GM18508 (cell line): ENCODE results near the gene CNTN4.
"Not testable (repeated sequence)": the region's sequence is repeated elsewhere in the genome, so short reads cannot be mapped to it uniquely, and the experiment has no call there.

ENCODE experiments used
- ATAC-seq: cut with Tn5 transposase; IDR thresholded peaks from one replicate; pipeline ENCODE4 v1.9.1; 2021; ENCODE audit warnings: moderate number of reproducible peaks; ENCODE audit not compliant: insufficient read depth, unreplicated experiment

CNTN4 gene

DNA sequence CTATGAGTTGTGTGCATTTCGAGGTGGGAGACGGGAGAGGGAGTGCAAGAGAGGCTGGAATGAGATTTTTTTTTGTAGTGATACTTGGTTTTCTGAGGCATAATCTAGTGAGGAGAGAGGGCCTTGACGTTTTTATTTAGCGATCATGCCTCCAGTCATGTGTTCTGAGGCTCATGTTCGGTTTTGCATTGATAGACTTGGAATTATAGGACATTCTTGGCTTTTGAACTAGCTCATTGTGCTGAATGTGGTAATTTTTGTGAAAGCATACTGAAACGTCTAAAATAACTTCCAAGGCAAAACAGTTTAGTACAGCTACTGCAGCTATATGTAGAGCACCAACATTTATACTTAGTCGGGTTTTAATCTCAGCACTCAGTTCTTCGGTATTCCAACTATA lies 408.1 kb downstream of the CNTN4 start:
- no peak for ATAC-seq

- ATAC-seq, result no peak
Measured at GRCh38 chr3:2510591-2511145, 412.0 kb downstream of the CNTN4 start.

DNA sequence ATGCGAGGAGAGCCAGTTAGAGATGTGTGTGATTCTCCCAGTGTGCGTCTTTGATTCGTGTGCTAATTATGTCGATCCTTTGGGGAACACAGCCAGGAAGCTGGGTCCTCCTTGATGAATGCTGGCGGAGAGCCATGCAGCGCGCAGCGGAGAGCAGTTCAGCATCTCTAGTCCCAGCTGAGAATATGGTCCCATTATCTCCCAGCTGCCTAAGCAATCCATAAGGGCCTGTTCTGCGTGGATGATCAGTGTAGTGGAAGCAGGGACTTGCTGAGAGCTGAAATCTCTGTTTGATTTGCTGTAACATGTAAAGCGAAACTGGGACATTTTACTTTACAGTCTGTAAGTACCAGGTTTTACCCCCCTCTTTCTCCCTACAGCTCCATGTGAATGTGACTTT lies 412.7 kb downstream of the CNTN4 start:
- ATAC-seq, result no peak

GRCh38 chr3:2512881-2513280 lies 414.2 kb downstream of the CNTN4 start:
- ATAC-seq, result no peak

GRCh38 chr3:2513986-2514385 lies 415.3 kb downstream of the CNTN4 start:
- no peak for ATAC-seq

- no peak for ATAC-seq
Measured at GRCh38 chr3:2516762-2517441, 418.2 kb downstream of the CNTN4 start.

GRCh38 chr3:2517500-2518172 lies 419.0 kb downstream of the CNTN4 start:
- no peak for ATAC-seq

DNA sequence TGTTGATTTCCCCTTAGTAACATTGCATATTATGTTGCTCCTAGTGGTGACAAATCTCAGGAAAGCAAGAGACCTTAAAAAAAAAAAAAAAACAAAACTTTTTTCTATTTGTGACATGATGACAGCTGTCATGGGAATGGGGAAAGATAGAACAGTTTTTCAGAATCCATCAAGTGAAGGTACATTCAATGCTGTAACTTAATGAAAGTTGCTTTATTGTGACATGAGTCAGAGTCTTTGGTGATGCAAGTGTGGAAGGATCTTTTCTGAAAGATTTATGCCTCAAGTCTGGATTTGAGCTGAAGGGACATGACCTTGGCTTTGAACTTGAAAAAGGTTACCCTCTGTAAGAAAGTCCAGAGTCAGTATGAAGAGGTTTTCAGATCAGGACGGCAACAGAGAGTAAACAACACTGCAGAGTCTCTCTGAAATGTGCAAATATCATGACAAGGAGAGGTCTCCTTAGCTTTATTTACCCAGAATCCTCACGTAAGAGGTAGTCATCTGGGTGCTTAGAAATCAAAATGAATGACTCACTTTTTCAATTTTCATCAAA lies 424.7 kb downstream of the CNTN4 start:
- ATAC-seq, result no peak

DNA sequence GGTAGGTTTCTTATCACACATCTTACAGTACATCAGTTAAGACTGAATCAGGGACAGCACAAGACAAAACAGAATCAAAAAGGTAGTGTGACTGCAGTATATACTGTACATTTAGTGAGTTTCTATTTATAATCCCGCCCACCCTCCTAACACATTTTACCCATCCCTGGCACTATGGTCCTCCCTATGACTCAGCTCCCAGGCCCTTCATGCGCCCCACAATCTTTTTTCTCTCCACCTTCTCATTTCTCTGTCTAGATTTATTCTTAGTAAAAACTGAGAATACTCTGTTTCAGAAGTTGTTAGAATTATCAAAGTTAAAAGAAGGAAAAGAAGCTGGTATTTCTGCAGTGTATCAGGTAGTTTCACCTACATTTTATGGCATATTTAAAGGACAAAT lies 427.3 kb downstream of the CNTN4 start:
- ATAC-seq, result no peak

GRCh38 chr3:2526926-2527325 lies 428.3 kb downstream of the CNTN4 start:
- no peak for ATAC-seq

- ATAC-seq, result not testable (repeated sequence)
Measured at GRCh38 chr3:2527328-2527727, 428.7 kb downstream of the CNTN4 start.

GRCh38 chr3:2534767-2535166 lies 436.1 kb downstream of the CNTN4 start:
- ATAC-seq, result not testable (repeated sequence)

GRCh38 chr3:2535206-2535605 lies 436.5 kb downstream of the CNTN4 start:
- no peak for ATAC-seq

- ATAC-seq, result no peak
Measured at GRCh38 chr3:2536575-2536974, 437.9 kb downstream of the CNTN4 start.

DNA sequence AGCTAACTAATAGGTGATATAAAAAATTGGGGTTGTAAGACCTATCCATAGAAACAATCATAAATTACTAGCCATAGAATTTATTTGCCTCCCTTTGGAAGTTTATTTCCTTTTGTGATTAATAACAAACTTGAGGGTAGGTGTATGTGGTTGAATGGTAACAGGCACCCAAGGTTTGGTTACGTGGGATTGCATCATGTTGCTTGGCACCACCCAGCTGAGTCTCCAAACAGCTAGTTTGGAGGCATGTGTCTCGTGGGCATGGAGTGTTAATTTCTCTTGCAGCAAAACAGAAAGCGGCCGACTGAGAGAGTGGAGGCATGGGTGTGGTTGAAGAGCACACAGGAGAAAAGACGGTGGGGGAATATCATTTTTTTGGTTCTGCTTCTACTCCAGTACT lies 441.4 kb downstream of the CNTN4 start:
- no peak for ATAC-seq

GRCh38 chr3:2543247-2543646 lies 444.6 kb downstream of the CNTN4 start:
- no peak for ATAC-seq

- no peak for ATAC-seq
Measured at GRCh38 chr3:2544212-2544611, 445.5 kb downstream of the CNTN4 start.

GRCh38 chr3:2544718-2545117 lies 446.1 kb downstream of the CNTN4 start:
- ATAC-seq, result no peak

GRCh38 chr3:2547049-2547448 lies 448.4 kb downstream of the CNTN4 start:
- no peak for ATAC-seq

DNA sequence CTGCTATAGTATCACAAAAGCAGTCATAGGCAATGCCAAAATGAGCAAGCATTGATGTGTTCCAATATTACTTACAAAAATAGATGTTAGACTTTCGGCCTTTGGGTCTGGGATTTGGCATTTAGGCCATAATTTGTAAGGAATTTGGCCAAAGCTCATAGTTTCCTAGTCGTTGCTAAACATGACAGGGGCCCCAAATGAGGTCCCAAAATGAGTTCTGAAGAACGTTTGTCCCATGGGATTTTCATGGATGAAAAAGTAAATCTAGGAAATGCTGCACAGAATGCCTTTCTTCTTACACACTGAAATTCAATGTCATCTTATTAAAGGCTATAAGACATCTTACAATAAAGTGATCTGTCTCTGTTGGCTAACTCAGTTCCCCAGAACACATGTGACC lies 456.0 kb downstream of the CNTN4 start:
- ATAC-seq, result no peak

GRCh38 chr3:2558796-2559195 lies 460.1 kb downstream of the CNTN4 start:
- no peak for ATAC-seq

- ATAC-seq, result no peak
Measured at GRCh38 chr3:2567451-2567850, 468.8 kb downstream of the CNTN4 start.
